ENCODE measurements around the gene TBXAS1.

TBXAS1 gene

GRCh38 chr7:139948587-139949335 lies 119.7 kb downstream of the TBXAS1 start:
- DNase-seq (ENCODE audit: low read depth): no peak

- DNase-seq (ENCODE audit: low read depth): no peak
Observed at GRCh38 chr7:139949629-139950028, 120.6 kb downstream of the TBXAS1 start.

- DNase-seq (ENCODE audit: low read depth): no peak
Observed at GRCh38 chr7:139950881-139951525, 121.9 kb downstream of the TBXAS1 start.

- no peak for DNase-seq (ENCODE audit: low read depth)
Observed at GRCh38 chr7:139953229-139953628, 124.2 kb downstream of the TBXAS1 start.

- DNase-seq (ENCODE audit: low read depth): no peak
Observed at GRCh38 chr7:139955109-139955820, 126.2 kb downstream of the TBXAS1 start.

- no peak for DNase-seq (ENCODE audit: low read depth)
Observed at GRCh38 chr7:139958599-139959284, 129.7 kb downstream of the TBXAS1 start.

GRCh38 chr7:139959285-139959628 lies 130.2 kb downstream of the TBXAS1 start:
- no peak for DNase-seq (ENCODE audit: low read depth)

GRCh38 chr7:139959718-139960117 lies 130.7 kb downstream of the TBXAS1 start:
- no peak for DNase-seq (ENCODE audit: low read depth)

- no peak for DNase-seq (ENCODE audit: low read depth)
Observed at GRCh38 chr7:139960157-139960556, 131.1 kb downstream of the TBXAS1 start.

- DNase-seq (ENCODE audit: low read depth): no peak
Observed at GRCh38 chr7:139965942-139966628, 137.0 kb downstream of the TBXAS1 start.

- no peak for DNase-seq (ENCODE audit: low read depth)
Observed at GRCh38 chr7:139966949-139967348, 137.9 kb downstream of the TBXAS1 start.

GRCh38 chr7:139968931-139969330 lies 139.9 kb downstream of the TBXAS1 start:
- DNase-seq (ENCODE audit: low read depth): no peak

- no peak for DNase-seq (ENCODE audit: low read depth)
Observed at GRCh38 chr7:139972029-139972428, 143.0 kb downstream of the TBXAS1 start.

GRCh38 chr7:139973101-139974050 lies 144.3 kb downstream of the TBXAS1 start:
- DNase-seq (ENCODE audit: low read depth): no peak

GRCh38 chr7:139974179-139974811 lies 145.2 kb downstream of the TBXAS1 start:
- DNase-seq (ENCODE audit: low read depth): no peak

- no peak for DNase-seq (ENCODE audit: low read depth)
Observed at GRCh38 chr7:139976055-139976837, 147.2 kb downstream of the TBXAS1 start.

- DNase-seq (ENCODE audit: low read depth): no peak
Observed at GRCh38 chr7:139976838-139977656, 148.0 kb downstream of the TBXAS1 start.

GRCh38 chr7:139981511-139981895 lies 152.4 kb downstream of the TBXAS1 start:
- DNase-seq (ENCODE audit: low read depth): no peak
